Glutamatergic neuron (in vitro differentiated cells): ENCODE results near the gene OR10C1. TPM values are rescaled to one million over a fixed set of nuclear protein-coding genes. Genes with fewer than 3 reads are reported as not detected.

Experiments
- DNase-seq: peaks from one replicate; pipeline ENCODE4 v3.0.0; 2022
- H3K27ac Mint-ChIP-seq: one replicate; pipeline ENCODE4 v1.8.0; 2020; ENCODE audit warnings: mild to moderate bottlenecking, mixed read lengths, inconsistent platforms; ENCODE audit not compliant: unreplicated experiment
- H3K27me3 Mint-ChIP-seq: one replicate; pipeline ENCODE4 v1.8.0; 2020; ENCODE audit warnings: mild to moderate bottlenecking, moderate library complexity, mixed read lengths, inconsistent platforms; ENCODE audit not compliant: unreplicated experiment
- H3K36me3 Mint-ChIP-seq: one replicate; pipeline ENCODE4 v1.8.0; 2020; ENCODE audit warnings: mild to moderate bottlenecking, mixed read lengths, inconsistent platforms; ENCODE audit not compliant: unreplicated experiment
- H3K4me1 Mint-ChIP-seq: one replicate; pipeline ENCODE4 v1.8.0; 2020; ENCODE audit warnings: mild to moderate bottlenecking, low read depth, mixed read lengths, inconsistent platforms; ENCODE audit not compliant: unreplicated experiment
- H3K4me3 Mint-ChIP-seq: one replicate; pipeline ENCODE4 v1.8.0; 2020; ENCODE audit warnings: mild to moderate bottlenecking, mixed read lengths, inconsistent platforms; ENCODE audit not compliant: unreplicated experiment
- H3K9me3 Mint-ChIP-seq: one replicate; pipeline ENCODE4 v1.8.0; 2020; ENCODE audit warnings: mild to moderate bottlenecking, moderate library complexity, mixed read lengths, inconsistent platforms; ENCODE audit not compliant: unreplicated experiment
- CTCF ChIP-seq: fragments of 200-600 bp; sonication (generic); IDR thresholded peaks from one replicate; pipeline ENCODE4 v1.5.0; 2021; ENCODE audit not compliant: partially characterized antibody, unreplicated experiment
- total RNA-seq: library from RNA; stranded (reverse); fragmentation: NEBNext Ultra II Directional; extraction: Animal tissue kit (Norgen Biotek cat#: 25700); gene quantifications from one replicate; pipeline ENCODE4 v1.2.1, GENCODE V29; 2021; ENCODE audit not compliant: unreplicated experiment

Gene OR10C1
- total RNA-seq, 1 donor from 2014 or later = not detected

DNA sequence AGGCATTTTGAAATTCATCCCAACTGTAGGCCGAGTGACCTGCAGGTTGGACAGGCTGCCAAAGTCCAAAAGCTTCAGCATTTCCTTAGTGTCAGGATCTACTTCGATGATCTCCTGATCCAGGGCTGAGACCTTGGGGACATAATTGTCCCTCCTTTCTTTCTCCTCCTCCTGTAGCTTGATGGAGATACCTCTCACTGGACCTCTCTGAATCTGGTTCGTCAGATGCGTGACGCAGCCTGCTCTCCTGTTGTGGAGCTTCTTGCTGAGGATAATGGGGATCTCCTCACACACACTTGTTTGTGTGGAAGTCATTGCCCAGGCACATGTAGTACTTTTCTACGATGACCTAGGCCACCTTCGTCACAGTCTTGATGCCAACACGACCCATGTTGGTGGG lies 50.2 kb downstream of the OR10C1 start:
- no peaks in the 10 kb centered on the region for H3K4me1 Mint-ChIP-seq
- no peak overlapping the region for H3K27ac Mint-ChIP-seq
- H3K36me3 Mint-ChIP-seq = no peaks in the 10 kb centered on the region
- DNase-seq = no peak
- TF ChIP-seq CTCF = no peak
- no peak overlapping the region for H3K4me3 Mint-ChIP-seq
- H3K9me3 Mint-ChIP-seq = no peaks in the 10 kb centered on the region
- H3K27me3 Mint-ChIP-seq = no peaks in the 10 kb centered on the region

DNA sequence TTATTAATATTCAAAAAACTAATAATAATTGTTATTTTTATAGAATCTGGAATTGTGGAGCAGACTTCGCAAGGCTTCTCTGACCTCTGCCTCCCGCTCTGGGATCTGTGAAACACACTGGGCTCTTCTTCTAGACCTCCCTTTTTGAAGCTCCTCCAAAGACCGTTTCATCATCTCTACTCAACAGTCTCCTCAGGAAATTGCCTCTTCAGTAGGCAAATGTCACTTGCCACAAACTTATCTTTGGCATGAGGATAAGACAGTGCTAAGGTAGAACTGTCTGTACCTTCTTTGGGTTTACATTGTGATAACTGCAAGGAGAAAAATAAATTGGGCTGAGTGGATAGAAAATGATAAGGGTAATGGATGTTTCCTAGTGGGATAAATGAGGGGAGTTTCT lies 50.9 kb downstream of the OR10C1 start:
- H3K36me3 Mint-ChIP-seq = no peaks in the 10 kb centered on the region
- H3K27ac Mint-ChIP-seq = no peak overlapping the region
- H3K4me3 Mint-ChIP-seq = no peak overlapping the region
- TF ChIP-seq CTCF = no peak
- peaks cover 2% of the 10 kb centered on the region for H3K27me3 Mint-ChIP-seq
- DNase-seq = no peak
- no peaks in the 10 kb centered on the region for H3K9me3 Mint-ChIP-seq
- H3K4me1 Mint-ChIP-seq = no peaks in the 10 kb centered on the region

GRCh38 chr6:29490552-29490951 lies 51.4 kb downstream of the OR10C1 start:
- H3K4me1 Mint-ChIP-seq = no peaks in the 10 kb centered on the region
- no peak for TF ChIP-seq CTCF
- no peaks in the 10 kb centered on the region for H3K9me3 Mint-ChIP-seq
- no peak for DNase-seq
- H3K36me3 Mint-ChIP-seq = no peaks in the 10 kb centered on the region
- peaks cover 2% of the 10 kb centered on the region for H3K27me3 Mint-ChIP-seq
- H3K27ac Mint-ChIP-seq = no peak overlapping the region
- H3K4me3 Mint-ChIP-seq = no peak overlapping the region

Other genes with a start within 250 kb of the OR10C1 start
- gene OR14J1, start 137.6 kb upstream of the OR10C1 start, total RNA-seq = not detected
- not detected for gene OR5V1, start 70.4 kb upstream of the OR10C1 start, total RNA-seq
- gene OR12D3, start 64.0 kb upstream of the OR10C1 start, total RNA-seq = not detected
- gene OR12D2, start 43.7 kb upstream of the OR10C1 start, total RNA-seq = not detected
- not detected for gene OR12D1, start 24.4 kb upstream of the OR10C1 start, total RNA-seq
- gene OR11A1, start 17.8 kb downstream of the OR10C1 start, total RNA-seq = not detected
- not detected for gene OR2H1, start 17.8 kb downstream of the OR10C1 start, total RNA-seq
- gene MAS1L, start 48.6 kb downstream of the OR10C1 start, total RNA-seq = not detected
- not detected for gene UBD, start 120.4 kb downstream of the OR10C1 start, total RNA-seq
- gene OR2H2, start 145.8 kb downstream of the OR10C1 start, total RNA-seq = not detected
- gene GABBR1, start 193.9 kb downstream of the OR10C1 start, total RNA-seq = 158 TPM
- gene MOG, start 217.8 kb downstream of the OR10C1 start, total RNA-seq = not detected
- not detected for gene ZFP57, start 241.8 kb downstream of the OR10C1 start, total RNA-seq